ENCODE results near the gene EIF2S3B.

- no peak for TF ChIP-seq CTCF (IDR thresholded peaks at IDR 0.05; ENCODE audit: low read depth, low read length)
- no peak for TF ChIP-seq EZH2phosphoT487 (IDR thresholded peaks at IDR 0.05; ENCODE audit: low read depth)
These were observed 6.2 kb downstream of the EIF2S3B start for GRCh38 chr12:10511756-10512355.

All from OCI-LY3 (cell line).